H1 (cell line): Measurements from ENCODE around the gene KCNQ1. TPM values are rescaled to one million over a fixed set of nuclear protein-coding genes. Genes with fewer than 3 reads are reported as not detected.

Source experiments
- CTCF ChIA-PET: fragments of 300-600 bp; sonication (Branson Sonifier 250); formaldehyde crosslinking; loops from one replicate; lab custom pipeline; 2021; ENCODE audit not compliant: partially characterized antibody; lab: Charles Lee
- POLR2A ChIA-PET: fragments of 300-600 bp; sonication (Branson Sonifier 250); formaldehyde crosslinking; loops from one replicate; lab custom pipeline; 2021; ENCODE audit warnings: inconsistent platforms; ENCODE audit not compliant: partially characterized antibody; lab: Charles Lee
- DNase-seq, 2 experiments: peaks; one replicate each; pipeline versions ENCODE4 v3.0.0 to v3.0.0-alpha.2; 2010 to 2022; ENCODE audit warnings: low spot score in 2 of 2, low read depth in 1 of 2, mixed read lengths in 1 of 2
- FAIRE-seq: peaks from 2 replicates; lab custom pipeline; 2011; peaks lifted over from hg19 to GRCh38; lab: Jason Lieb, UNC
- H2AFZ ChIP-seq: 2 replicates; pipeline ENCODE4 v1.8.1; 2012; ENCODE audit warnings: low read length, inconsistent platforms
- H2AK5ac ChIP-seq: 2 replicates; pipeline ENCODE4 v1.6.1; 2013; ENCODE audit warnings: low read depth, low read length
- H2BK120ac ChIP-seq: replicated peaks from 2 replicates; pipeline ENCODE3; 2013; ENCODE audit warnings: low read depth, low read length, inconsistent platforms
- H2BK12ac ChIP-seq: 2 replicates; pipeline ENCODE4 v1.6.1; 2013; ENCODE audit warnings: low read depth, low read length
- H2BK15ac ChIP-seq: 2 replicates; pipeline ENCODE4 v1.6.1; 2013; ENCODE audit warnings: low read length
- H2BK20ac ChIP-seq: 2 replicates; pipeline ENCODE4 v1.6.1; 2013; ENCODE audit warnings: low read length
- H2BK5ac ChIP-seq: 2 replicates; pipeline ENCODE4 v1.6.1; 2013; ENCODE audit warnings: low read depth, low read length
- H3K14ac ChIP-seq: 2 replicates; pipeline ENCODE4 v1.6.1; 2013; ENCODE audit warnings: inconsistent platforms; ENCODE audit not compliant: insufficient read length
- H3K18ac ChIP-seq: 2 replicates; pipeline ENCODE4 v1.6.1; 2013; ENCODE audit warnings: low read length; ENCODE audit errors: extremely low read depth
- H3K23ac ChIP-seq: 2 replicates; pipeline ENCODE4 v1.6.1; 2013; ENCODE audit warnings: inconsistent platforms; ENCODE audit not compliant: insufficient read length
- H3K23me2 ChIP-seq: 2 replicates; pipeline ENCODE4 v1.6.1; 2013; ENCODE audit warnings: low read depth, low read length
- H3K27ac ChIP-seq: 2 replicates; pipeline ENCODE4 v1.6.1; 2011; ENCODE audit warnings: low read depth, low read length, inconsistent platforms
- H3K27me3 ChIP-seq, 4 experiments: replicated peaks in 1 of 4; 1 replicate in 1 of 4; 2 replicates in 3 of 4; pipeline versions ENCODE4 v1.6.1 to v1.8.1; 2011 to 2013; ENCODE audit warnings: low read length in 3 of 4, mild to moderate bottlenecking in 3 of 4, inconsistent platforms in 2 of 4, mixed read lengths in 2 of 4, moderate library complexity in 1 of 4; ENCODE audit not compliant: control insufficient read depth in 3 of 4, insufficient read depth in 3 of 4; ENCODE audit errors: extremely low read depth in 1 of 4
- H3K36me3 ChIP-seq, 4 experiments: 2 replicates each; pipeline versions ENCODE4 v1.6.1 to v1.8.1; 2011 to 2013; ENCODE audit warnings: mild to moderate bottlenecking in 4 of 4, low read length in 3 of 4, moderate library complexity in 2 of 4, control low read depth in 1 of 4, inconsistent platforms in 1 of 4; ENCODE audit not compliant: insufficient read depth in 4 of 4, control insufficient read depth in 2 of 4
- H3K4ac ChIP-seq: replicated peaks from 2 replicates; pipeline ENCODE3; 2013; ENCODE audit warnings: low read length, low read depth, mixed read lengths, inconsistent platforms; ENCODE audit not compliant: insufficient read length
- H3K4me1 ChIP-seq, 4 experiments: replicated peaks in 1 of 4; 1 replicate in 1 of 4; 2 replicates in 3 of 4; pipeline versions ENCODE4 v1.6.1 to v1.8.1; 2011 to 2013; ENCODE audit warnings: low read length in 3 of 4, inconsistent platforms in 2 of 4, mixed read lengths in 1 of 4; ENCODE audit not compliant: insufficient read depth in 4 of 4, control insufficient read depth in 3 of 4
- H3K4me2 ChIP-seq, 2 experiments: 2 replicates each; pipeline versions ENCODE4 v1.6.1 to v1.8.1; 2011 to 2013; ENCODE audit warnings: low read depth in 2 of 2, low read length in 2 of 2, control low read depth in 1 of 2, inconsistent platforms in 1 of 2, mild to moderate bottlenecking in 1 of 2; ENCODE audit not compliant: insufficient read depth in 1 of 2
- H3K4me3 ChIP-seq, 4 experiments: fragments of 200-600, 300-600 bp in 1 of 4; sonication (generic), shearing (Covaris generic), sonication (Bioruptor Twin) in 1 of 4; 2 replicates each; pipeline versions ENCODE4 v1.5.1 to v1.8.1; 2011 to 2016; ENCODE audit warnings: low read length in 4 of 4, low read depth in 3 of 4, control low read depth in 2 of 4, inconsistent platforms in 2 of 4, mild to moderate bottlenecking in 2 of 4, mixed read lengths in 1 of 4, moderate library complexity in 1 of 4; ENCODE audit not compliant: insufficient read depth in 2 of 4; ENCODE audit errors: extremely low read depth in 1 of 4
- H3K56ac ChIP-seq: replicated peaks from 2 replicates; pipeline ENCODE3; 2013; ENCODE audit warnings: low read depth, mild to moderate bottlenecking, mixed read lengths, low read length, inconsistent platforms; ENCODE audit not compliant: insufficient read length
- H3K79me1 ChIP-seq: 2 replicates; pipeline ENCODE4 v1.6.1; 2013; ENCODE audit warnings: low read depth, low read length, control low read depth
- H3K79me2 ChIP-seq, 2 experiments: 2 replicates each; pipeline versions ENCODE4 v1.6.1 to v1.8.1; 2012 to 2013; ENCODE audit warnings: low read length in 2 of 2, mild to moderate bottlenecking in 2 of 2, inconsistent platforms in 1 of 2; ENCODE audit not compliant: insufficient read depth in 2 of 2, control insufficient read depth in 1 of 2
- H3K9ac ChIP-seq, 4 experiments: replicated peaks in 1 of 4; 1 replicate in 1 of 4; 2 replicates in 3 of 4; pipeline versions ENCODE4 v1.6.1 to v1.8.1; 2011 to 2013; ENCODE audit warnings: low read depth in 3 of 4, low read length in 3 of 4, control low read depth in 2 of 4, mild to moderate bottlenecking in 2 of 4, moderate library complexity in 2 of 4, inconsistent platforms in 1 of 4; ENCODE audit errors: extremely low read depth in 1 of 4
- H3K9me3 ChIP-seq, 2 experiments: 2 replicates each; pipeline versions ENCODE4 v1.6.1 to v1.8.1; 2012 to 2013; ENCODE audit warnings: mild to moderate bottlenecking in 2 of 2, moderate library complexity in 2 of 2, control low read depth in 1 of 2, inconsistent platforms in 1 of 2, low read depth in 1 of 2, low read length in 1 of 2, mixed read lengths in 1 of 2; ENCODE audit not compliant: insufficient read depth in 2 of 2
- H4K20me1 ChIP-seq, 2 experiments: replicated peaks in 1 of 2; 2 replicates each; pipeline versions ENCODE3 to v1.8.1; 2011 to 2013; ENCODE audit warnings: inconsistent platforms in 2 of 2, low read length in 2 of 2, mild to moderate bottlenecking in 1 of 2; ENCODE audit not compliant: insufficient read depth in 2 of 2, control insufficient read depth in 1 of 2
- H4K5ac ChIP-seq: 2 replicates; pipeline ENCODE4 v1.6.1; 2013; ENCODE audit warnings: low read length, low read depth, mixed read lengths, inconsistent platforms; ENCODE audit not compliant: insufficient read length
- H4K8ac ChIP-seq: 2 replicates; pipeline ENCODE4 v1.8.0; 2013; ENCODE audit warnings: mild to moderate bottlenecking, moderate library complexity, low read length, inconsistent platforms; ENCODE audit not compliant: insufficient read depth; ENCODE audit errors: extremely low read depth
- H4K91ac ChIP-seq: replicated peaks from 2 replicates; pipeline ENCODE3; 2013; ENCODE audit warnings: low read length, mixed read lengths, inconsistent platforms; ENCODE audit not compliant: insufficient read length
- ASH2L ChIP-seq: fragments of 200-600, 300-600 bp; sonication (generic); IDR thresholded peaks from one replicate; pipeline ENCODE4 v1.7.1; 2017; ENCODE audit warnings: low read length
- CHD1 ChIP-seq: IDR thresholded peaks from 2 replicates; pipeline ENCODE4 v1.6.1; 2012; ENCODE audit warnings: low read depth, low read length, improper control_type of control experiment
- FOSL1 ChIP-seq: IDR thresholded peaks from 2 replicates; pipeline ENCODE4 v1.6.1; 2011; ENCODE audit warnings: mild to moderate bottlenecking, low read depth, low read length, moderate library complexity; ENCODE audit not compliant: insufficient read depth
- GABPA ChIP-seq: IDR thresholded peaks from 2 replicates; pipeline ENCODE4 v1.6.1; 2011; ENCODE audit warnings: mild to moderate bottlenecking, low read length, moderate library complexity, borderline replicate concordance; ENCODE audit not compliant: insufficient read depth
- JUND ChIP-seq: IDR thresholded peaks from 2 replicates; pipeline ENCODE4 v1.6.1; 2011; ENCODE audit warnings: mild to moderate bottlenecking, improper control_type of control experiment, low read length
- RFX5 ChIP-seq: IDR thresholded peaks from 2 replicates; pipeline ENCODE4 v1.6.1; 2011; ENCODE audit warnings: low read depth, low read length, improper control_type of control experiment, borderline replicate concordance
- RXRA ChIP-seq: IDR thresholded peaks from 2 replicates; pipeline ENCODE4 v1.6.1; 2011; ENCODE audit warnings: low read depth, mild to moderate bottlenecking, low read length, moderate library complexity; ENCODE audit not compliant: insufficient read depth
- SIN3A ChIP-seq, 2 experiments: IDR thresholded peaks in 1 of 2; conservative IDR thresholded peaks in 1 of 2; 2 replicates each; pipeline ENCODE4 v1.6.1; 2011 to 2012; ENCODE audit warnings: low read length in 2 of 2, improper control_type of control experiment in 1 of 2, low read depth in 1 of 2, mild to moderate bottlenecking in 1 of 2
- SP4 ChIP-seq: IDR thresholded peaks from 2 replicates; pipeline ENCODE4 v1.6.1; 2012; ENCODE audit warnings: low read length, inconsistent platforms
- ZNF274 ChIP-seq: IDR thresholded peaks from 2 replicates; pipeline ENCODE4 v1.7.0; 2012; ENCODE audit warnings: low read length, borderline replicate concordance; ENCODE audit errors: extremely low read depth
- WGBS, 2 experiments: shearing (Covaris generic) in 1 of 2; methylation state at CpG; one replicate each; pipeline versions ENCODE4 v1.1.6 to v1.1.7; 2013 to 2015; ENCODE audit warnings: low lambda C conversion rate in 2 of 2, mixed read lengths in 2 of 2, inconsistent platforms in 1 of 2, low coverage in 1 of 2, missing lambda C conversion rate in 1 of 2; ENCODE audit not compliant: insufficient replicate concordance in 2 of 2, insufficient coverage in 1 of 2, insufficient read length in 1 of 2; ENCODE audit errors: extremely low coverage in 1 of 2, missing lambda C conversion rate in 1 of 2; 5-methylcytosine and 5-hydroxymethylcytosine counted together
- polyA plus RNA-seq, 7 experiments: library from polyadenylated mRNA; depleted of rRNA in 3 of 7; stranded (reverse) in 5 of 7; unstranded in 2 of 7; fragments of >200 nt in 5 of 7; fragments of 200-250 nt in 2 of 7; gene quantifications; 1 replicate in 5 of 7; 2 replicates in 1 of 7; 4 replicates in 1 of 7; pipeline versions ENCODE4 v1.2.1 to v1.2.3, GENCODE V29; 2011 to 2013; ENCODE audit warnings: missing spikeins in 2 of 7, mixed read lengths in 2 of 7
- total RNA-seq: library from RNA; stranded (reverse); fragmentation: NEBNext Ultra II Directional; extraction: Animal tissue kit (Norgen Biotek cat#: 25700); gene quantifications from 2 replicates; pipeline ENCODE4 v1.2.1, GENCODE V29; 2021
- TF ChIP-seq, protein P1 (sequence below), 3 experiments: IDR thresholded peaks; 1 replicate in 2 of 3; 2 replicates in 1 of 3; pipeline versions ENCODE4 v1.5.1 to v1.6.1; 2011; ENCODE audit warnings: low read length in 3 of 3, mild to moderate bottlenecking in 3 of 3, inconsistent platforms in 2 of 3, low read depth in 1 of 3, moderate library complexity in 1 of 3; ENCODE audit not compliant: insufficient read depth in 1 of 3; ENCODE audit errors: control extremely low read depth in 1 of 3

The KCNQ1 gene
- total and polyA plus RNA-seq, 2 of the 8 experiments (the other 6 are each of a cell fraction or from before 2014, with no cell fraction given) = 1.9 to 2.0 TPM

DNA sequence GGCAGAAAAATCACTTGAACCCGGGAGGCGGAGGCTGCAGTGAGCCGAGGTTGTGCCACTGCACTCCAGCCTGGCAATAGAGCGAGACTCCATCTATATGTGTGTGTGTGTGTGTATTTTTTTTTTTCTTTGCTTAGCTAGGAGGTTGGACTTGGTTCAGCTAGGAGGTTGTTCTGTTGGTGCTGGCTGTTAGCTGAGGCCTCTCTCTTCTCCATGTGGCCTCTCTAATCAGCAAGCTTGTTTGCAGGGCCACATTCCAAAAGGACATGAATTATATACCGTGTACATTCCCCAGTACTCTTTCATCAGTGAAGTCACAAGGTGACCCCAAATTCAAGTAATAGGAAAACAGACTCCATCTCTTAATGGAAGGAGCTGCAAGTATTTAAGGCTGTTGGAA is 322.3 kb downstream of the KCNQ1 start:
- no peak for FAIRE-seq
- Histone ChIP-seq H2BK20ac (no peak overlapping the region), H4K5ac (no peak overlapping the region)
- TF ChIP-seq ASH2L = no peak
- no peak for TF ChIP-seq JUND
- no peak for TF ChIP-seq GABPA
- TF ChIP-seq SIN3A (conservative IDR thresholded peaks at IDR 0.05 in 1 of 2, IDR thresholded peaks at IDR 0.05 in 1 of 2; ENCODE audit: low read depth in 1 of 2, low read length in 2 of 2) = no peak
- TF ChIP-seq, protein P1, sequence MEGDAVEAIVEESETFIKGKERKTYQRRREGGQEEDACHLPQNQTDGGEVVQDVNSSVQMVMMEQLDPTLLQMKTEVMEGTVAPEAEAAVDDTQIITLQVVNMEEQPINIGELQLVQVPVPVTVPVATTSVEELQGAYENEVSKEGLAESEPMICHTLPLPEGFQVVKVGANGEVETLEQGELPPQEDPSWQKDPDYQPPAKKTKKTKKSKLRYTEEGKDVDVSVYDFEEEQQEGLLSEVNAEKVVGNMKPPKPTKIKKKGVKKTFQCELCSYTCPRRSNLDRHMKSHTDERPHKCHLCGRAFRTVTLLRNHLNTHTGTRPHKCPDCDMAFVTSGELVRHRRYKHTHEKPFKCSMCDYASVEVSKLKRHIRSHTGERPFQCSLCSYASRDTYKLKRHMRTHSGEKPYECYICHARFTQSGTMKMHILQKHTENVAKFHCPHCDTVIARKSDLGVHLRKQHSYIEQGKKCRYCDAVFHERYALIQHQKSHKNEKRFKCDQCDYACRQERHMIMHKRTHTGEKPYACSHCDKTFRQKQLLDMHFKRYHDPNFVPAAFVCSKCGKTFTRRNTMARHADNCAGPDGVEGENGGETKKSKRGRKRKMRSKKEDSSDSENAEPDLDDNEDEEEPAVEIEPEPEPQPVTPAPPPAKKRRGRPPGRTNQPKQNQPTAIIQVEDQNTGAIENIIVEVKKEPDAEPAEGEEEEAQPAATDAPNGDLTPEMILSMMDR (IDR thresholded peaks at IDR 0.05; ENCODE audit: control extremely low read depth in 1 of 3, insufficient read depth in 1 of 3, low read depth in 1 of 3, low read length in 3 of 3) = no peak
- no peak for TF ChIP-seq FOSL1
- no peak for TF ChIP-seq RFX5
- no peak for TF ChIP-seq RXRA
- no peak for TF ChIP-seq ZNF274
- no peak for TF ChIP-seq CHD1
- TF ChIP-seq SP4 = no peak

More for the DNA sequence above, 322.3 kb downstream of the KCNQ1 start:
- Histone ChIP-seq H3K4ac (no peak overlapping the region), H4K91ac (no peak overlapping the region), H2AK5ac (no peak overlapping the region), H3K9me3 (no peaks in the 10 kb centered on the region), H3K4me3 (no peak overlapping the region), H2AFZ (no peak overlapping the region), H3K56ac (no peak overlapping the region), H3K18ac (no peak overlapping the region), H4K20me1 (no peaks in the 10 kb centered on the region), H3K27ac (no peak overlapping the region), H3K27me3 (peaks cover 8 to 44% (median 25%) of the 10 kb centered on the region in 4 experiments), H3K36me3 (no peaks in the 10 kb centered on the region), H3K4me2 (no peak overlapping the region), H3K79me2 (no peaks in the 10 kb centered on the region), H3K14ac (no peak overlapping the region), H2BK120ac (no peak overlapping the region), H3K4me1 (peaks cover 0 to 4% (median 2%) of the 10 kb centered on the region in 4 experiments; a peak in 2 of 7 replicates), H3K9ac (no peak overlapping the region), H2BK12ac (no peak overlapping the region), H3K23ac (no peak overlapping the region), H2BK15ac (no peak overlapping the region), H4K8ac (no peak overlapping the region), H3K23me2 (no peaks in the 10 kb centered on the region), H3K79me1 (no peaks in the 10 kb centered on the region), H2BK5ac (no peak overlapping the region)
- no peak for DNase-seq
- 88% methylated on average over 5 of the region's 5 CpGs; no CpG with 5 or more reads in 1 of the 2 experiments for WGBS, 2 experiments
- ChIA-PET CTCF (interaction anchor here (0.6 to 1.1 kb wide), 2 partner anchors 236 to 1419 kb away, joined by 3 to 4 read pairs; no protein-coding TSS in a partner anchor), POLR2A (interaction anchor here (1.4 kb wide), 1 partner anchor 121 kb away, joined by 3 read pairs; no protein-coding TSS in a partner anchor)
